Left ventricle myocardium inferior (tissue), 1 donor: ENCODE results near the gene RMND1. TPM values are rescaled to one million over a fixed set of nuclear protein-coding genes. Genes with fewer than 3 reads are reported as not detected.
A peak's percentile ranks its signal among the peaks of the same experiment; 100 is the strongest.

Experiments used
- DNase-seq: peaks from one replicate; pipeline ENCODE4 v3.0.0-alpha.2; 2020
- H3K27ac ChIP-seq: fragments of 200-600 bp; replicated peaks from 2 replicates; pipeline ENCODE4 v1.8.0; 2021
- H3K27me3 ChIP-seq: fragments of 200-600 bp; 2 replicates; pipeline ENCODE4 v1.8.0; 2021; ENCODE audit warnings: low read depth
- H3K36me3 ChIP-seq: fragments of 200-600 bp; 2 replicates; pipeline ENCODE4 v1.8.0; 2021
- H3K4me1 ChIP-seq: fragments of 200-600 bp; 2 replicates; pipeline ENCODE4 v1.8.0; 2021
- H3K4me3 ChIP-seq: fragments of 200-600 bp; 2 replicates; pipeline ENCODE4 v1.8.0; 2021; ENCODE audit warnings: mild to moderate bottlenecking, moderate library complexity
- H3K9me3 ChIP-seq: fragments of 200-600 bp; replicated peaks from 2 replicates; pipeline ENCODE4 v1.8.0; 2021
- CTCF ChIP-seq: fragments of 200-600 bp; IDR thresholded peaks from 2 replicates; pipeline ENCODE4 v1.8.0; 2021; ENCODE audit warnings: antibody characterized with exemption, mild to moderate bottlenecking, borderline replicate concordance
- intact Hi-C: fragments of 100-400 bp; cut with micrococcal nuclease; formaldehyde crosslinking; loops from one replicate; pipeline ENCODE4 v1.11.0; 2022
- long read RNA-seq: library from polyadenylated mRNA; unstranded; transcript quantifications from one replicate; pipeline ENCODE4 v2.0.0, GENCODE V29; 2021
- total RNA-seq: library from RNA; stranded (reverse); fragmentation: NEBNext Ultra II Directional; extraction: Animal tissue kit (Norgen Biotek cat#: 25700); gene quantifications from one replicate; pipeline ENCODE4 v1.2.1, GENCODE V29; 2021
- donor health status: DM: no; HTN: yes; CAD: no; lungs with severe emphysema.

Gene RMND1, protein sequence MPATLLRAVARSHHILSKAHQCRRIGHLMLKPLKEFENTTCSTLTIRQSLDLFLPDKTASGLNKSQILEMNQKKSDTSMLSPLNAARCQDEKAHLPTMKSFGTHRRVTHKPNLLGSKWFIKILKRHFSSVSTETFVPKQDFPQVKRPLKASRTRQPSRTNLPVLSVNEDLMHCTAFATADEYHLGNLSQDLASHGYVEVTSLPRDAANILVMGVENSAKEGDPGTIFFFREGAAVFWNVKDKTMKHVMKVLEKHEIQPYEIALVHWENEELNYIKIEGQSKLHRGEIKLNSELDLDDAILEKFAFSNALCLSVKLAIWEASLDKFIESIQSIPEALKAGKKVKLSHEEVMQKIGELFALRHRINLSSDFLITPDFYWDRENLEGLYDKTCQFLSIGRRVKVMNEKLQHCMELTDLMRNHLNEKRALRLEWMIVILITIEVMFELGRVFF
- total RNA-seq: 17.3 TPM
- long read RNA-seq, transcript RMND1-203 (12 exons, 2,003 nt): major isoform, 25 of 29 reads
- long read RNA-seq, partial matches to known transcripts: 0 of 29 reads
- long read RNA-seq, other reads (novel, unspliced or antisense): 2 of 29 reads

DNA sequence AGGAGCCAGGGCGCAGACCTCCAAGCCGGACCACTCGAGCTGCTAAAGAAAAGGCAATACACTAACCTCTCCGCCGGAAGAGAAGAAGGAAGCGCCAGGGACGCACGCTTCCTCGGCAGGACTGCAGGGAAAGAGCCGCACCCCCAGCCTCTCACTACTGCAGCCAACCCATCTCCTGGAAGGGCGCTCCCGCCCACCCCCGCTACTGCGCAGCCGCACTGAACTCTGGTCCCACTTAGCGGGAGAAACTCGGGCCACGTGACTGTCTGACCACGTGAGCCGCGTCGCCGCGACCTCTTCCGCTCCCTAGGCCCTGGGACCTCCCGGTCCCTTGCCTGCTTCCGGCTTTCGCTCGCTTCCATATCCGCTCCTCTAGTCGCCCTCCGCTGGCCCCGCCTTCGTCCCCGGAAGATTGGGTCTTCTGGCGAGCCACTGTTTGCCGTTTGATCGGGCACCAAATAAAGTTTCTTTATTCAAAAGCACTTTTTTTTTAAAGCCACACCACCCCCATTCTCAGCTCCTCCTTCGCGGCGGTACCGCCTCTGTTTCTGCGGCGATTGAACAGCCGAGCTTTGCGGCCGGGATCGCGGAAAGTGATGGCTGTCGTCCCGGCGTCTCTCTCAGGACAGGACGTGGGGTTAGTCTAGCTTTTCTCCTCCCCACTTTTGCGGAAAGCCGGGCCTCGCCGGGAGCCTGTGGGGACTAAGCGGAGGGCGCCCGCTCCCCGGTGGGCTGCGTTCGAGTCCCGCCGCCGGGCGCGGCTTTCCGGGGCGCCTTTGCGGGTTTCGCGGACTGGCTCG is at the start of gene RMND1:
RMND1 (minus strand) TSS at position 177 of the 800 bp plus-strand sequence. CDS start 6,315 bp downstream, outside the sequence.
- Histone ChIP-seq H3K9me3 (no peaks in the 10 kb centered on the region), H3K4me3 (peak within 1 kb of the TSS; percentile 86), H3K36me3 (no peaks in the 10 kb centered on the region), H3K4me1 (peaks cover 47% of the 10 kb centered on the region), H3K27ac (peak within 1 kb of the TSS; percentile 96), H3K27me3 (no peaks in the 10 kb centered on the region)
- no peak for TF ChIP-seq CTCF
- DNase-seq: peak; percentile 100
- intact Hi-C loops: no loop called here

DNA sequence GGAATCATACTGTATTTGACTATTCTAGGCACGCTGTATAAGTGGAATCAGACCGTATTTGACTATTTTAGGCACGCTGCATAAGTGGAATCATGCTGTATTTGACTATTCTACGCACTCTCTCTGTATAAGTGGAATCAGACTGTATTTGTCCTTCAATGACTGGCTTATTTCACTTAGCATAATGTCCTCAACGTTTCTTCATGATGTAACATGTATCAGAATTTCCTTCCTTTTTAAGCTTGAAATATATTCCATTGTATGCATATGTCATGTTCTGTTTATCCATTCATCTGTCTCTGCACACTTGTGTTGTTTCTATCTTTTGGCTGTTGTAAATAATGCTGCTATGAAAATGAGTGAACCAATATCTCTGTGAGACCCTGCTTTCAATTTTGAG is 47.6 kb upstream of the RMND1 start:
- Histone ChIP-seq H3K4me3 (no peak overlapping the region), H3K4me1 (peaks cover 5% of the 10 kb centered on the region), H3K36me3 (no peaks in the 10 kb centered on the region), H3K9me3 (no peaks in the 10 kb centered on the region), H3K27me3 (peaks cover 48% of the 10 kb centered on the region), H3K27ac (peak overlapping the region; percentile 36)
- no peak for TF ChIP-seq CTCF
- no peak for DNase-seq
- intact Hi-C loops: no loop called here

DNA sequence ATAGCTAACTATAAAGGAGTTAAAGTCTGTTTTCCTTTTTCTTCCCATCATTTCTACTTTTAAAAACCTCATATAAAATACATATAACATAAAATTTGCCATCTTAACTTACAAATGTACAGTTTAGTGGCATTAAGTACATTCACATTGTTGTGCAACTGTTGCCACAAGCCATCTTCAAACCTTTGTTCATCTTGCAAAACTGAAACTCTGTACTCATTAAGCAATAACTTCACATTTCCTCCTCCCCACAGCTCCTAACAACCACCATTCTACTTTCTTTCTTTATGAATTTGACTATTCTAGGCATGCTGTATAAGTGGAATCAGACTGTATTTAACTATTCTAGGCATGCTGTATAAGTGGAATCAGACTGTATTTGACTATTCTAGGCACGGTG is 46.4 kb upstream of the RMND1 start:
- no peak for DNase-seq
- intact Hi-C loops: no loop called here
- peak overlapping the region; percentile 12 for H3K27ac ChIP-seq

GRCh38 chr6:151497905-151498304 is 46.0 kb upstream of the RMND1 start:
- H3K9me3 ChIP-seq: no peaks in the 10 kb centered on the region
- peak overlapping the region; percentile 12 for H3K27ac ChIP-seq
- no peak for TF ChIP-seq CTCF
- H3K36me3 ChIP-seq: no peaks in the 10 kb centered on the region
- H3K4me3 ChIP-seq: no peak overlapping the region
- intact Hi-C loops: no loop called here
- DNase-seq: no peak
- peaks cover 19% of the 10 kb centered on the region for H3K4me1 ChIP-seq
- H3K27me3 ChIP-seq: peaks cover 60% of the 10 kb centered on the region

More for the DNA sequence above, 46.4 kb upstream of the RMND1 start:
- Histone ChIP-seq H3K36me3 (no peaks in the 10 kb centered on the region), H3K27me3 (peaks cover 58% of the 10 kb centered on the region), H3K9me3 (no peaks in the 10 kb centered on the region), H3K4me1 (peaks cover 18% of the 10 kb centered on the region), H3K4me3 (no peak overlapping the region)
- no peak for TF ChIP-seq CTCF

GRCh38 chr6:151495380-151495779 is 43.5 kb upstream of the RMND1 start:
- peak overlapping the region; percentile 77 for H3K4me3 ChIP-seq
- intact Hi-C loops: no loop called here

More at GRCh38 chr6:151495380-151495779, 43.5 kb upstream of the RMND1 start:
- Histone ChIP-seq H3K9me3 (no peaks in the 10 kb centered on the region), H3K27me3 (peaks cover 72% of the 10 kb centered on the region), H3K4me1 (peaks cover 19% of the 10 kb centered on the region), H3K36me3 (no peaks in the 10 kb centered on the region), H3K27ac (no peak overlapping the region)
- no peak for DNase-seq
- TF ChIP-seq CTCF: no peak
